Upper lobe of left lung (tissue), 6 donors: ENCODE measurements around the gene TK2. TPM values are rescaled to one million over a fixed set of nuclear protein-coding genes. Genes with fewer than 3 reads are reported as not detected.

Source experiments
- ATAC-seq, 2 donors: fragments of 200-7000 bp; cut with Tn5 transposase; one replicate each; pipeline ENCODE4 v1.9.1; 2022; ENCODE audit warnings: mild to moderate bottlenecking in 2 of 2, moderate library complexity in 2 of 2; ENCODE audit not compliant: low FRiP score in 2 of 2
- DNase-seq, 2 donors: peaks; one replicate each; pipeline ENCODE4 v3.0.0-alpha.2; 2019 to 2020
- H3K27ac ChIP-seq, 4 donors: fragments of 200-600 bp; sonication (generic); one replicate each; pipeline ENCODE4 v1.5.1; 2016 to 2019
- H3K27me3 ChIP-seq, 4 donors: fragments of 200-600 bp; sonication (generic); one replicate each; pipeline ENCODE4 v1.5.1; 2017 to 2019
- H3K36me3 ChIP-seq, 4 donors: fragments of 200-600 bp; sonication (generic); one replicate each; pipeline ENCODE4 v1.5.1; 2016 to 2019
- H3K4me1 ChIP-seq, 4 donors: fragments of 200-600 bp; sonication (generic); one replicate each; pipeline ENCODE4 v1.5.1; 2018 to 2019
- H3K4me3 ChIP-seq, 4 donors: fragments of 200-600 bp; sonication (generic); one replicate each; pipeline ENCODE4 v1.5.1; 2017 to 2019; ENCODE audit warnings: mild to moderate bottlenecking in 2 of 4, moderate library complexity in 1 of 4
- H3K9me3 ChIP-seq, 4 donors: fragments of 200-600 bp; sonication (generic); one replicate each; pipeline ENCODE4 v1.5.1; 2018 to 2019
- EP300 ChIP-seq, 4 donors: sonication (generic); formaldehyde crosslinking; IDR thresholded peaks; one replicate each; pipeline ENCODE4 v1.5.1; 2017; ENCODE audit warnings: antibody characterized with exemption in 4 of 4, control low read depth in 2 of 4
- POLR2A ChIP-seq, 4 donors: fragments of 450-650 bp; IDR thresholded peaks; one replicate each; pipeline ENCODE4 v1.5.1; 2016 to 2017; ENCODE audit warnings: antibody characterized with exemption in 4 of 4, mild to moderate bottlenecking in 2 of 4
- POLR2AphosphoS5 ChIP-seq, 2 donors: sonication (generic); formaldehyde crosslinking; IDR thresholded peaks; one replicate each; pipeline ENCODE4 v1.5.1; 2017; ENCODE audit warnings: antibody characterized with exemption in 2 of 2
- WGBS, 2 donors: methylation state at CpG; one replicate each; pipeline ENCODE4 v1.1.5; 2017 to 2018; 5-methylcytosine and 5-hydroxymethylcytosine counted together
- total RNA-seq, 6 donors: library from RNA; depleted of rRNA in 4 of 6; stranded (reverse); fragments of >200 nt in 4 of 6; gene quantifications; one replicate each; pipeline versions ENCODE4 v1.1.0 to v1.2.1, GENCODE V29; 2016 to 2021
- TF ChIP-seq, protein P1 (sequence below), 6 experiments: fragments of 450-650 bp in 4 of 6; fragments of 200-600 bp in 2 of 6; sonication (generic) in 2 of 6; IDR thresholded peaks; one replicate each; pipeline ENCODE4 v1.5.1; 2016 to 2019; ENCODE audit warnings: antibody characterized with exemption in 6 of 6
- donor health status: DM: no; HTN: no; CAD: no; lungs with moderate emphysema.
- donor health status: DM: no; HTN: yes; CAD: no; lungs with severe emphysema.

Gene TK2
- total RNA-seq, 6 donors from 2014 or later, result 28.2 to 54.0 (median 36.6) TPM

GRCh38 chr16:66561381-66562080, 11.6 kb upstream of the TK2 start:
- DNase-seq (no peak), ATAC-seq (no peak)
- 93 to 95% methylated on average over 3 of the region's 3 CpGs for WGBS, 2 donors
- Histone ChIP-seq H3K4me3 (no peak overlapping the region), H3K9me3 (no peaks in the 10 kb centered on the region), H3K27ac (peak overlapping the region in 1 of 4 donors; percentile 5), H3K36me3 (peaks cover 0 to 79% (median 21%) of the 10 kb centered on the region in 4 donors), H3K4me1 (peaks cover 0 to 4% (median 1%) of the 10 kb centered on the region in 4 donors), H3K27me3 (no peaks in the 10 kb centered on the region)
- TF ChIP-seq, protein P1, sequence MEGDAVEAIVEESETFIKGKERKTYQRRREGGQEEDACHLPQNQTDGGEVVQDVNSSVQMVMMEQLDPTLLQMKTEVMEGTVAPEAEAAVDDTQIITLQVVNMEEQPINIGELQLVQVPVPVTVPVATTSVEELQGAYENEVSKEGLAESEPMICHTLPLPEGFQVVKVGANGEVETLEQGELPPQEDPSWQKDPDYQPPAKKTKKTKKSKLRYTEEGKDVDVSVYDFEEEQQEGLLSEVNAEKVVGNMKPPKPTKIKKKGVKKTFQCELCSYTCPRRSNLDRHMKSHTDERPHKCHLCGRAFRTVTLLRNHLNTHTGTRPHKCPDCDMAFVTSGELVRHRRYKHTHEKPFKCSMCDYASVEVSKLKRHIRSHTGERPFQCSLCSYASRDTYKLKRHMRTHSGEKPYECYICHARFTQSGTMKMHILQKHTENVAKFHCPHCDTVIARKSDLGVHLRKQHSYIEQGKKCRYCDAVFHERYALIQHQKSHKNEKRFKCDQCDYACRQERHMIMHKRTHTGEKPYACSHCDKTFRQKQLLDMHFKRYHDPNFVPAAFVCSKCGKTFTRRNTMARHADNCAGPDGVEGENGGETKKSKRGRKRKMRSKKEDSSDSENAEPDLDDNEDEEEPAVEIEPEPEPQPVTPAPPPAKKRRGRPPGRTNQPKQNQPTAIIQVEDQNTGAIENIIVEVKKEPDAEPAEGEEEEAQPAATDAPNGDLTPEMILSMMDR (IDR thresholded peaks at IDR 0.05), result no peak
- TF ChIP-seq POLR2AphosphoS5 (IDR thresholded peaks at IDR 0.05) (no peak), POLR2A (IDR thresholded peaks at IDR 0.05) (no peak), EP300 (IDR thresholded peaks at IDR 0.05) (no peak)

- DNase-seq, result no peak
- no peaks in the 10 kb centered on the region for H3K9me3 ChIP-seq
- ATAC-seq, result no peak
- H3K4me1 ChIP-seq, result peaks cover 0 to 7% (median 1%) of the 10 kb centered on the region in 4 donors
- no peak overlapping the region for H3K27ac ChIP-seq
- no peak overlapping the region for H3K4me3 ChIP-seq
- H3K36me3 ChIP-seq, result peaks cover 0 to 67% (median 8%) of the 10 kb centered on the region in 4 donors
- TF ChIP-seq, protein P1 (IDR thresholded peaks at IDR 0.05), result no peak
- 83 to 84% methylated on average over 1 of the region's 1 CpG for WGBS, 2 donors
- H3K27me3 ChIP-seq, result no peaks in the 10 kb centered on the region
These were observed 10.2 kb upstream of the TK2 start for GRCh38 chr16:66560107-66560506.

DNA sequence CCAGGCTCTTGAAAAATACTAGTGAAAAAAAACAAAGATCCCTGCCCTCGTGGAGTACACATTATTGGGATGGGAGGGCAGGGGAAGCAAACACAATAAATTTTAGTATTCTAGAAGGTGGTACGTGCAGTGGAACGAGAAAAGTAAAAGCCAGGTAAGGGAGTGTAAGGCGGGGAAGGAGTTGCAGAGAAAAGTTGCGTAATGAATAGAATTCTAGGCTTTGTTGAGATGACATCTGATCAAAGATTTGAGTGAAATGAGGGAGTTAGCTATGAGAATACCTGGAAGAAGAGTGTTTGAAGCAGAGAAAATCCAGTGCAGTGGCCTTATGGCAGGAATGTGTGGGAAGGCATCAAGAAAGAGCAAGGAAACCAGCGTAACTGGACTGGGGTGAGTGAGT, 4.6 kb upstream of the TK2 start:
- H3K27ac ChIP-seq, result no peak overlapping the region
- ATAC-seq (no peak), DNase-seq (no peak)
- peak overlapping the region in 2 of 4 donors; percentile 56 to 68 for H3K4me3 ChIP-seq
- H3K27me3 ChIP-seq, result no peaks in the 10 kb centered on the region
- H3K9me3 ChIP-seq, result no peaks in the 10 kb centered on the region
- WGBS, 2 donors, result 88 to 90% methylated on average over 6 of the region's 6 CpGs
- TF ChIP-seq POLR2A (IDR thresholded peaks at IDR 0.05), result no peak
- TF ChIP-seq, protein P1 (IDR thresholded peaks at IDR 0.05), result no peak
- peaks cover 0 to 23% (median 5%) of the 10 kb centered on the region in 4 donors for H3K36me3 ChIP-seq
- H3K4me1 ChIP-seq, result peaks cover 26 to 49% (median 30%) of the 10 kb centered on the region in 4 donors

- WGBS, 2 donors, result 83 to 86% methylated on average over 3 of the region's 3 CpGs
- no peak for ATAC-seq
- Histone ChIP-seq H3K27me3 (no peaks in the 10 kb centered on the region), H3K4me1 (peaks cover 29 to 52% (median 33%) of the 10 kb centered on the region in 4 donors), H3K9me3 (no peaks in the 10 kb centered on the region), H3K4me3 (peak overlapping the region in 2 of 4 donors; percentile 56 to 68), H3K27ac (peak overlapping the region in 1 of 4 donors; percentile 96), H3K36me3 (peaks cover 0 to 21% (median 2%) of the 10 kb centered on the region in 4 donors)
- TF ChIP-seq POLR2AphosphoS5 (IDR thresholded peaks at IDR 0.05), result no peak
- TF ChIP-seq, protein P1 (IDR thresholded peaks at IDR 0.05), result no peak
- no peak for TF ChIP-seq EP300 (IDR thresholded peaks at IDR 0.05)
- no peak for TF ChIP-seq POLR2A (IDR thresholded peaks at IDR 0.05)
- no peak for DNase-seq
These were observed 4.1 kb upstream of the TK2 start for GRCh38 chr16:66554021-66554420.

DNA sequence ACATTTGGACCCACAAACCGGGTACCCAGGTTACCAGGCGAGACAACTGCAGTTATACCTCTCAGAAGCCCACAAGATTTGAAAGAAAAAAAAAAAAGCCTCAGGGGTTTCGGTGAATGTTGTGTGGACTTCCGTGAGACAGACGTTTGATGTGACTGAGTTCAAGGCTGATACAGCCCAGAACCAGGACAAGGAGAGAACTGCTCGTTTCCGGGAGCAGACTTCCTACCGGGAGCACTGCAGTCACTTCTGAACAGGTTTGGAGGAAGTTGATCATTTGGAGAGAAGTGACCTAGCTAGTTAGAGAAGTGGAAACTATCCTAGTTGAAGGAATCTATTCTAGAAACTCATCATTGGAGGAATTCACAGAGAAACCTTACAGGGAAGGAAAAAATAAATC, 3.3 kb upstream of the TK2 start:
- Histone ChIP-seq H3K4me1 (peaks cover 37 to 60% (median 41%) of the 10 kb centered on the region in 4 donors), H3K4me3 (peak overlapping the region; percentile 56 to 81 (median 65)), H3K9me3 (no peaks in the 10 kb centered on the region), H3K36me3 (peaks cover 0 to 13% (median 0%) of the 10 kb centered on the region in 4 donors), H3K27ac (peak overlapping the region; percentile 93 to 98 (median 96)), H3K27me3 (no peaks in the 10 kb centered on the region)
- no peak for ATAC-seq
- peak in 1 of 2 donors; percentile 20 for TF ChIP-seq POLR2AphosphoS5 (IDR thresholded peaks at IDR 0.05)
- TF ChIP-seq, protein P1 (IDR thresholded peaks at IDR 0.05), result no peak
- DNase-seq, result peak in 1 of 2 donors; percentile 47
- 18 to 19% methylated on average over 8 of the region's 8 CpGs for whole genome bisulfite sequencing, 2 donors
